HG03108 (cell line): ENCODE measurements around the gene ROCK2.

Experiments
- ATAC-seq: cut with Tn5 transposase; IDR thresholded peaks from one replicate; pipeline ENCODE4 v1.9.1; 2021; ENCODE audit warnings: moderate library complexity; ENCODE audit not compliant: unreplicated experiment

The ROCK2 gene

GRCh38 chr2:11368059-11368572 is 23.7 kb upstream of the ROCK2 start:
- no peak for ATAC-seq

DNA sequence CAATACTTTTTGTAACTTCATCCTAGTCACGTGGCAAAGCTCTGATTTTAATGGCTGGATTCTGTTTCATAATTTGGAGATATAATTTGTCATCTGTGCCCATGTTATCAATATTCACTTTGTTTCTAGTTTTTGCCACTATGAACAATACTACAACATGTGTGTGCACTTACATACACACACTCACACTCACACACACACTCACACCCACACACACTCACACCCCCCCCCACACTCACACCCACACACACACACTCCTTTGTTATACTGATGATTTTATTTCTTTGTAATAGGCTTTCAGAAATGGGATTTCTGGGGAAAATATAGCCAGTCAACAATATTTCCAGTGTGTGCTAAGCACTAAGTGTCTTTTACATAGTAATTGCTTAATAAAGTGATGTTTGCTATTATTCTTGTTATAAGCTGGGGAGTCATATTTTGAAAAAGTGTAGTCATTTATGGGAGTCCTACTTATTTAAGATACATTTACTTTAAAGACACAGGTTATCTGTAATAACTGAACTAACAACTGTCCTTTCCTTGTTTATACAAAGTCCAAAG is 22.8 kb upstream of the ROCK2 start:
- no peak for ATAC-seq

- no peak for ATAC-seq
Measured at GRCh38 chr2:11366326-11366741, 21.9 kb upstream of the ROCK2 start.

DNA sequence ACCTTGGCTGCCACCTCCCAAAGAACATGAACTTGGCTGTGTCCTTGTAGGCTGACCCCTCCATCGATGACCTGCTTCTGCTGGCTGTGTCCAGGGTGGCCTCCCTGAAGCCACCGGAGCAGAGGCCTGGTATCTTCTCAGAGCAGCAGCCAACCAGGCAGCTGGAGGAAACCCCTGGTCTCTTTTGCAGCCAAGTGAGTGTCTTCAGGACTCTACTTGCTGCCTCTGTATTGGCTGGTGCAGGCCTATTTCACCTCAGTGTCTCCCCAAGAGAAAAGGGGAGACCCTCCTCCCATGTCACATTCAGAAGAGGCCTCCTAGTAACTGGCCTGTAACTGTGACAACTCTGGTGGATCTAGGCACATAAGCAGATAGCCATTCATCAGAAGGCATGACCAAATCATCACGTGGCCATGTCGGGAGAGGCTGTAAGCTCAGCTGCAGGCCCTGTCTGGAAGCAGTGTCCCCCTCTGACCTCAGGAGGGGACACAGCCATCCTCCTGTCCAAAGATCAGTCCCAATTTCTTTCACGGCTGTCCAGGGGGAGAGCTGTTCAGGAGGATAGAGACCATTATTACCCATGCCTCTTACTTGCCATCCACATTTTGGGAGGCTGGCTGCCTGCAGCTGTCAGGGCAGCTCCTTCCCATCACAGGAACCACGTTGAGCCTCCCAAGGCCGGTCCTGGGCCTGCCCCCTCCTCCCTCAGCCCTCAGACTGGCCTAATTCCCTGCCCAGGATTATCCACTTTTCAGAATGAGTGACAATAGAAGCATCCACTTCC is 20.9 kb upstream of the ROCK2 start:
- no peak for ATAC-seq

- ATAC-seq = no peak
Measured at GRCh38 chr2:11364565-11364887, 20.1 kb upstream of the ROCK2 start.

GRCh38 chr2:11363868-11364564 is 19.6 kb upstream of the ROCK2 start:
- ATAC-seq = no peak

DNA sequence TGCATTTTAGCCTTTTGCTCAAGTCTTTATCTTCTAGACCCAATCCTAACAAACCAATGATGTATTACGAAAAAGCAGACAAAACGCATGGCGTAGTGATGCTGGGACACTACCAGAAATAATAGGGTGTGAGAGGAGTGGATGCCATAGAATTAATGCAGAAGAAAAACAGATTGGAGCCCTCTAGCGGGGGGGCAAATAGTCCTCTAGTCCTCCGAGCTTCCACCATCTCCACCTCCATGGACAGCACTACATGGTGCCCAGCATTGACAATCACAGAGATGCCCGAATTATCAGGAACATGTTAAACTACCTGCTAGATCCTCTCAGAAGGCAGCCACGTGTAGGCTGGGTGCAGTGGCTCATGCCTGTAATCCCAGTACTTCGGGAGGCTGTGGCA is 15.4 kb upstream of the ROCK2 start:
- no peak for ATAC-seq

DNA sequence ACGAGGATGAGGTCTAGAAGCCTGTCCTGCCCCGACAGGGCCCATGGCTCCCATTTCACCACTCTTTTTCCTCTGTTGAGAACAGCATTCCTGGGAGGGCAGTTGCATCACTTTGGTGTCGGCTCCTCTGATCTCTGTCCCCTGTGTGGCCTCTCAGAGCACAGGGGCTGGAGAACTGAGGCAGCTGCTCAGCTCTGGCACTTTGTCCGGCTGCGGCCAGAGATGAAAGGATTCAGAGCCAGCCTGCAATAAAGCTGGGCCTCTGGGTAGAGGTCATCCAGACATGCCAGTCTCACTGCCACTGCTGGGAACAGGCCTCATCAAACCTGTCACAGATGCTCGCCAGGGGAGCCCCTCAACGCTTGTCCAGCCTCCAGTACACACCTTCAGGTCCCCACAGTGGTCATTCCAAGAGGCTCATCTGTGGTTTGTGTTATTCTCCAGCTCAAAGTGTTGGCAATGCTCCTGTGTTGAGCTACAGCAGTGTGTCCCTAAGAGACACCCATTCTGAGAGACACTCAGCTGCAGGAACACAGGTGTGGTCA is 13.1 kb upstream of the ROCK2 start:
- ATAC-seq = no peak

- ATAC-seq = no peak
Measured at GRCh38 chr2:11356764-11357163, 12.3 kb upstream of the ROCK2 start.

GRCh38 chr2:11355194-11356053 is 11.0 kb upstream of the ROCK2 start:
- ATAC-seq = no peak

GRCh38 chr2:11354363-11355154 is 10.1 kb upstream of the ROCK2 start:
- no peak for ATAC-seq

- no peak for ATAC-seq
Measured at GRCh38 chr2:11352781-11353537, 8.5 kb upstream of the ROCK2 start.

DNA sequence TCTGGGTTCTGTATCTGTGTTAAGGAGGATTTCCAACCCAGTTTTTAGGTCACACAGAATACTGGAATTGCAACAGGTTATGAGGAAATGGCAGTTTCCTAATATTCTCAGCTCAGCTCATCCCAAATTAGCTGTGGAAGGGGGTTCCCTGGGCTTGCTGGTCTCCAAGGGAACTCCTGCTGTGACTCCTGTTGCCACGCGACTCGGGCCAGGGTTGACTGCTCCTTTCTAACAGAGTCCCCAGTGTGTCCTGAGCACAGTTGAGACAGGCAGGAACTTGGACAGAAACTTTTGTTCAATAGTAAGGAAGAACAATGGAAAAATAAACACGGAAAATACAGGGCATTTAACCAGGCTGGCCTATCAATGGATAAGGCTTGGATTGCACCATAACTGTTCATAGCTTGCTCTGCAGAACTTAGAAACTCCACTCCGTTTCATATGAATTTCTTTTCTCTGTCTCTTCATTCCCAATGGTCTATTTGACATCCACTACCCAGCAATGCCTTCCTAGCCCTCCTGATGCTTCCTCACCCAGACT is 3.8 kb upstream of the ROCK2 start:
- no peak for ATAC-seq

DNA sequence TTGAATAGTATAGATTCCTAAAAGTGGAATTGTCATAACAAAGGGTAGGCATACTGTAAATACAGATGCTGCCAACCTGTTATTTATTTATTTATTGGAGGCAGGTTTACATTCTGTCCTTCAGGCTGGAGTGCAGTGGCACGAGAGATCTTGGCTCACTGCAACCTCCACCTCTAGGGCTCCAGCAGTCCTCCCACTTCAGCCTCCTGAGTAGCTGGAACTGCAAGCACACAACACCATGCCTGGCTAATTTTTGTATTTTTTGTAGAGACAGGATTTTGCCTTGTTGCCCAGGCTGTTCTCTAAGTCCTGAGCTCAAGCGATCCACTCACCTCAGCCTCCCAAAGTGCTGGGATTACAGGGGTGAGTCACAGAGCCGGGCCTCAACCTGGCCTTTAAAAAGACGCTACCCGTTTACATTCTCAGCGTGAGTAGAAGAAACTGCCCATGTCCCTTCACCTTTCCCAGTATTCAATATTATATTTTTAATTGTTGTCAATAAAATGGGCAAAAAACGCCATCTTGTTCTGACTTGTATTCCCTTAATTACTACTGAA is 3.0 kb upstream of the ROCK2 start:
- no peak for ATAC-seq

DNA sequence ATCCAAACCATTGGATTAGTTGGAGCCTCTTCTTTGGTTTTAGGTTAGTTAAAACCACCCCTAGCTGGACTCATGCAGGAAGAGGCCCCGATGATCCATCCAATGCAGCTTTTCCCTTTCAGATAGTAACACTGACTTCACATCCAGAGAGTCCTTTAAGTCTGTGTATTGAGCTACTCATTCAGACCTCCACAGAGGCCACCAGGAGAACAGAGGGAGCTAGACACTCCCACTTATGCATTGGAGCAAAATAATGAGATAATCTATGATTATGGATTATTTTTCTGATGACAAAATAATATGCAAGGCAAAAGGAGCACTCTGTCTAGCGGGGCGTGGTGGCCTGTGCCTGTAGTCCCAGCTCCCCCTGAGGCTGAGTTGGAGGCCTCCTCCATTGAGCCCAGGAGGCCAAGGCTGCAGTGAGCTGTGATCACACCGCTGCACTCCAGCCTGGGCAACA is 1.6 kb upstream of the ROCK2 start:
- no peak for ATAC-seq

DNA sequence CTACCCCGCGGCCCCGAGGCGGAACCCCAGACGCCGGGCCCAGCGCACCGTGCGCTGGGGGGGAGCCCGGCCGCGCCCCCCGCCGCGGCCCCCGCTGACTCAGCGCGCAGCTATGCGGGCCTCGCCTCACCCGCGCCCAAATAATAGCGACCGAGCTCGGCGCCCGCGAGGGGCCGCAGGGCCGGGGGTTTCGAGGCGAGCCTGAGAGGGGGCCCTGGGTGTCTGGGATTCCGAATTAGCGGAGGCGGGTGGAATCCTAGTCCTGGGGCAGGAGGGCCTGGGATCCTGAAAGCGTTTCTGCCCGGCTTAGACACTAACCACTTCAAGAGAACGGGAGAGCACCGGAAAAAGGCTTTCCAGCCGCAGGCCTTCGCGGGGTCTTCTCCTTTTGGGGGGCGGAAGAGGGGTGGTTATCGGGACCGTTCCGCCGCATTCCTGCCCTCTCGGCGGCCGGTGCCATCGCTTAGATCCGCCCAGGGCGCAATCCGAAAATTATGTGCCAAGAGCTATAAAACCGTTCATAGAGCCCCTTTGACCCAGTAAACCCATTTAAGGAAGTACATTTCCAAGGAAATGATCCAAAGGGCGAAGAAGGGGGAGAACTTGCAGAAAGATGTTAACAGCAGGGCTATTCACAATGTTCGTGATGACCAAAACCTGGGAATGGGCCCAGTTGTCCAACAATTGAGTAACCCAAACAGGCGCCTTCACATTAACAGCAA is 681 bp upstream of the ROCK2 start:
- ATAC-seq = no peak

- peak; percentile 28 for ATAC-seq
Measured at GRCh38 chr2:11343650-11344341, 640 bp downstream of the ROCK2 start.

DNA sequence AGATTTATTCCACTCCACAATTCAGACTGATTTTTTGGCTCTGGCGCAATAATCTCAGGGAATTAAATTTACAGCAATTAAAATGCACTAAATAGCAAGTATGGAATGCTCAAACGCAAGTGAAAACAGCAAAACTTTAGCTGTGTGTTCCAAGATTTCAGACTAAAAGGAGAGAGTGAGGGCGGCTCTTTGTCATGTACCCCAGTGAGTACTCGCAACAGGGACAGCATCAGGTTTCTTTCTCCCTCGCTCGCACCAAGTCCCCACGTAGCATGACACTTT is 1.1 kb downstream of the ROCK2 start:
- ATAC-seq = peak; percentile 27
